HepG2 (cell line): ENCODE data around the gene RAPGEFL1. TPM values are rescaled to one million over a fixed set of nuclear protein-coding genes. Genes with fewer than 3 reads are reported as not detected.

Source experiments
- CC2D1A ChIP-seq: sonication (generic); formaldehyde crosslinking; IDR thresholded peaks from 2 replicates; pipeline ENCODE4 v1.8.1; 2023; ENCODE audit warnings: mild to moderate bottlenecking, missing genetic modification reagents
- CREB1 ChIP-seq, 2 experiments: fragments of 450-650 bp in 1 of 2; IDR thresholded peaks; 2 replicates each; pipeline ENCODE4 v1.6.1; 2016 to 2017; ENCODE audit warnings: control low read depth in 1 of 2, mild to moderate bottlenecking in 1 of 2, missing compliant biosample characterization in 1 of 2, missing genetic modification characterization in 1 of 2
- GABPB1 ChIP-seq: IDR thresholded peaks from 2 replicates; pipeline ENCODE4 v1.6.1; 2016; ENCODE audit warnings: mild to moderate bottlenecking, missing genetic modification reagents, moderate library complexity, missing compliant biosample characterization
- GATA4 ChIP-seq: sonication (generic); IDR thresholded peaks from 2 replicates; pipeline ENCODE4 v1.6.1; 2016; ENCODE audit warnings: antibody characterized with exemption, low read depth, borderline replicate concordance
- KAT7 ChIP-seq: IDR thresholded peaks from 2 replicates; pipeline ENCODE4 v1.6.1; 2018; ENCODE audit warnings: borderline replicate concordance, missing compliant biosample characterization
- NONO ChIP-seq, 2 experiments: fragments of 450-650 bp in 1 of 2; sonication (generic) in 1 of 2; formaldehyde crosslinking in 1 of 2; IDR thresholded peaks in 1 of 2; conservative IDR thresholded peaks in 1 of 2; 2 replicates each; pipeline versions ENCODE4 v1.6.1 to v1.8.0; 2017 to 2022; ENCODE audit warnings: mild to moderate bottlenecking in 1 of 2, missing genetic modification reagents in 1 of 2, moderate library complexity in 1 of 2
- SMAD3 ChIP-seq: sonication (generic); formaldehyde crosslinking; IDR thresholded peaks from 2 replicates; pipeline ENCODE4 v1.4.0; 2020; ENCODE audit warnings: missing genetic modification reagents
- TEAD2 ChIP-seq: sonication (generic); formaldehyde crosslinking; IDR thresholded peaks from 2 replicates; pipeline ENCODE4 v1.9.0; 2021; ENCODE audit warnings: missing genetic modification reagents
- TMF1 ChIP-seq: sonication (generic); formaldehyde crosslinking; IDR thresholded peaks from 2 replicates; pipeline ENCODE4 v1.8.1; 2022; ENCODE audit warnings: low read depth, missing genetic modification reagents
- ZNF33A ChIP-seq: sonication (generic); formaldehyde crosslinking; IDR thresholded peaks from 2 replicates; pipeline ENCODE4 v1.5.1; 2020; ENCODE audit warnings: missing genetic modification reagents, mild to moderate bottlenecking, moderate library complexity, borderline replicate concordance
- polyA plus RNA-seq, 8 experiments: library from polyadenylated mRNA; depleted of rRNA in 3 of 8; stranded (reverse) in 7 of 8; unstranded in 1 of 8; fragments of >200 nt; fragmentation: Illumina TruSeq in 4 of 8; extraction: Trizol in 4 of 8; gene quantifications; 2 replicates each; pipeline versions ENCODE4 v1.2.1 to v1.2.3, GENCODE V29; 2011 to 2016; ENCODE audit warnings: low read depth in 4 of 8, missing spikeins in 1 of 8, mixed read lengths in 1 of 8; ENCODE audit not compliant: insufficient read depth in 1 of 8
- total RNA-seq, 5 experiments: library from RNA; depleted of rRNA; stranded (reverse); fragments of >200 nt; fragmentation: Illumina TruSeq; extraction: Trizol; gene quantifications; 2 replicates each; pipeline ENCODE4 v1.2.3, GENCODE V29; 2016; ENCODE audit warnings: low read depth in 1 of 5
- TF ChIP-seq, protein P1 (sequence below): sonication (generic); formaldehyde crosslinking; IDR thresholded peaks from 2 replicates; pipeline ENCODE4 v1.4.0; 2020; ENCODE audit warnings: missing genetic modification reagents
- TF ChIP-seq, protein P2 (sequence below): IDR thresholded peaks from 2 replicates; pipeline ENCODE4 v1.4.0; 2020; ENCODE audit warnings: mild to moderate bottlenecking, missing genetic modification reagents
- TF ChIP-seq, protein P3 (sequence below): sonication (generic); formaldehyde crosslinking; IDR thresholded peaks from 2 replicates; pipeline ENCODE4 v1.5.1; 2020; ENCODE audit warnings: mild to moderate bottlenecking, missing genetic modification reagents, borderline replicate concordance

The RAPGEFL1 gene
- total and polyA plus RNA-seq, 2 of the 13 experiments (the other 11 are each of a cell fraction or from before 2014, with no cell fraction given), result 4.5 to 7.8 TPM

DNA sequence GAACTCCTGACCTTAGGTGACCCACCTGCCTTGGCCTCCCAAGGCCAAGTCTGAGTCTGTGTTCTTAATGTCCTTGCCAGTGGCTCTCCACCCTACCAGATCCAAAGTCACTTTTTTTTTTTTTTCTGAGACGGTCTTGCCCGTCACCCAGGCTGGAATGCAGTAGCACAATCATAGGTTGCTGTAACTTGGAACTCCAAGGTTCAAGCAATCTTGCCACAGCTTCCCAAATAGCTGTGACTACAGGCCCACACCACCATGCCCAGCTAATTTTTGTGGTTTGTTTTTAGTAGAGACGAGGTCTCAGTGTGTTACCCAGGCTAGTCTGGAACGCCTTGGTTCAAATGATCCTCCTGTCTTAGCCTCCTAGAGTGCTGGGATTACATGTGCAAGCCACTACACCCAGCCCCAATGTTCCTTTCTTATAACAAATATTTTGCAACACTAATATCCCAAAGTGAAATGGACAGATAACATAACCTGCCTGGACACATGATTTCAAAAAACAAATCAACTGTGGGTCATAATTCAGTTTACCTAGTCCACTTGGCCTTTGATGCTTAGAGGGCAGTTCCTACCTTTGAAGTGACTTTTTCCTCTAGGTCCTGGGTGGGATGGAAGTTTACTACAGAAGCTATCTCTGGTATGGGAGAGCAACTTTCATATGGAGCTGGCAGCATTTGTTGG, 4.0 kb upstream of the RAPGEFL1 start (continued):
- TF ChIP-seq KAT7 (CRISPR knock-in tag) (no peak), ZNF33A (CRISPR knock-in tag) (no peak), GATA4 (no peak), CREB1 (IDR thresholded peaks at IDR 0.05) (no peak), CREB1 (CRISPR knock-in tag; IDR thresholded peaks at IDR 0.05) (no peak), NONO (IDR thresholded peaks at IDR 0.05) (no peak), NONO (CRISPR knock-in tag; conservative IDR thresholded peaks at IDR 0.05) (0 out of 2 replicates have a peak, but pooled peaks have one; percentile 18), TMF1 (CRISPR knock-in tag) (no peak), GABPB1 (CRISPR knock-in tag) (no peak), CC2D1A (CRISPR knock-in tag) (no peak), SMAD3 (CRISPR knock-in tag) (no peak), TEAD2 (CRISPR knock-in tag) (no peak)
- TF ChIP-seq, protein P1, sequence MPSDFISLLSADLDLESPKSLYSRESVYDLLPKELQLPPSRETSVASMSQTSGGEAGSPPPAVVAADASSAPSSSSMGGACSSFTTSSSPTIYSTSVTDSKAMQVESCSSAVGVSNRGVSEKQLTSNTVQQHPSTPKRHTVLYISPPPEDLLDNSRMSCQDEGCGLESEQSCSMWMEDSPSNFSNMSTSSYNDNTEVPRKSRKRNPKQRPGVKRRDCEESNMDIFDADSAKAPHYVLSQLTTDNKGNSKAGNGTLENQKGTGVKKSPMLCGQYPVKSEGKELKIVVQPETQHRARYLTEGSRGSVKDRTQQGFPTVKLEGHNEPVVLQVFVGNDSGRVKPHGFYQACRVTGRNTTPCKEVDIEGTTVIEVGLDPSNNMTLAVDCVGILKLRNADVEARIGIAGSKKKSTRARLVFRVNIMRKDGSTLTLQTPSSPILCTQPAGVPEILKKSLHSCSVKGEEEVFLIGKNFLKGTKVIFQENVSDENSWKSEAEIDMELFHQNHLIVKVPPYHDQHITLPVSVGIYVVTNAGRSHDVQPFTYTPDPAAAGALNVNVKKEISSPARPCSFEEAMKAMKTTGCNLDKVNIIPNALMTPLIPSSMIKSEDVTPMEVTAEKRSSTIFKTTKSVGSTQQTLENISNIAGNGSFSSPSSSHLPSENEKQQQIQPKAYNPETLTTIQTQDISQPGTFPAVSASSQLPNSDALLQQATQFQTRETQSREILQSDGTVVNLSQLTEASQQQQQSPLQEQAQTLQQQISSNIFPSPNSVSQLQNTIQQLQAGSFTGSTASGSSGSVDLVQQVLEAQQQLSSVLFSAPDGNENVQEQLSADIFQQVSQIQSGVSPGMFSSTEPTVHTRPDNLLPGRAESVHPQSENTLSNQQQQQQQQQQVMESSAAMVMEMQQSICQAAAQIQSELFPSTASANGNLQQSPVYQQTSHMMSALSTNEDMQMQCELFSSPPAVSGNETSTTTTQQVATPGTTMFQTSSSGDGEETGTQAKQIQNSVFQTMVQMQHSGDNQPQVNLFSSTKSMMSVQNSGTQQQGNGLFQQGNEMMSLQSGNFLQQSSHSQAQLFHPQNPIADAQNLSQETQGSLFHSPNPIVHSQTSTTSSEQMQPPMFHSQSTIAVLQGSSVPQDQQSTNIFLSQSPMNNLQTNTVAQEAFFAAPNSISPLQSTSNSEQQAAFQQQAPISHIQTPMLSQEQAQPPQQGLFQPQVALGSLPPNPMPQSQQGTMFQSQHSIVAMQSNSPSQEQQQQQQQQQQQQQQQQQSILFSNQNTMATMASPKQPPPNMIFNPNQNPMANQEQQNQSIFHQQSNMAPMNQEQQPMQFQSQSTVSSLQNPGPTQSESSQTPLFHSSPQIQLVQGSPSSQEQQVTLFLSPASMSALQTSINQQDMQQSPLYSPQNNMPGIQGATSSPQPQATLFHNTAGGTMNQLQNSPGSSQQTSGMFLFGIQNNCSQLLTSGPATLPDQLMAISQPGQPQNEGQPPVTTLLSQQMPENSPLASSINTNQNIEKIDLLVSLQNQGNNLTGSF (CRISPR knock-in tag), result no peak
- TF ChIP-seq, protein P2, sequence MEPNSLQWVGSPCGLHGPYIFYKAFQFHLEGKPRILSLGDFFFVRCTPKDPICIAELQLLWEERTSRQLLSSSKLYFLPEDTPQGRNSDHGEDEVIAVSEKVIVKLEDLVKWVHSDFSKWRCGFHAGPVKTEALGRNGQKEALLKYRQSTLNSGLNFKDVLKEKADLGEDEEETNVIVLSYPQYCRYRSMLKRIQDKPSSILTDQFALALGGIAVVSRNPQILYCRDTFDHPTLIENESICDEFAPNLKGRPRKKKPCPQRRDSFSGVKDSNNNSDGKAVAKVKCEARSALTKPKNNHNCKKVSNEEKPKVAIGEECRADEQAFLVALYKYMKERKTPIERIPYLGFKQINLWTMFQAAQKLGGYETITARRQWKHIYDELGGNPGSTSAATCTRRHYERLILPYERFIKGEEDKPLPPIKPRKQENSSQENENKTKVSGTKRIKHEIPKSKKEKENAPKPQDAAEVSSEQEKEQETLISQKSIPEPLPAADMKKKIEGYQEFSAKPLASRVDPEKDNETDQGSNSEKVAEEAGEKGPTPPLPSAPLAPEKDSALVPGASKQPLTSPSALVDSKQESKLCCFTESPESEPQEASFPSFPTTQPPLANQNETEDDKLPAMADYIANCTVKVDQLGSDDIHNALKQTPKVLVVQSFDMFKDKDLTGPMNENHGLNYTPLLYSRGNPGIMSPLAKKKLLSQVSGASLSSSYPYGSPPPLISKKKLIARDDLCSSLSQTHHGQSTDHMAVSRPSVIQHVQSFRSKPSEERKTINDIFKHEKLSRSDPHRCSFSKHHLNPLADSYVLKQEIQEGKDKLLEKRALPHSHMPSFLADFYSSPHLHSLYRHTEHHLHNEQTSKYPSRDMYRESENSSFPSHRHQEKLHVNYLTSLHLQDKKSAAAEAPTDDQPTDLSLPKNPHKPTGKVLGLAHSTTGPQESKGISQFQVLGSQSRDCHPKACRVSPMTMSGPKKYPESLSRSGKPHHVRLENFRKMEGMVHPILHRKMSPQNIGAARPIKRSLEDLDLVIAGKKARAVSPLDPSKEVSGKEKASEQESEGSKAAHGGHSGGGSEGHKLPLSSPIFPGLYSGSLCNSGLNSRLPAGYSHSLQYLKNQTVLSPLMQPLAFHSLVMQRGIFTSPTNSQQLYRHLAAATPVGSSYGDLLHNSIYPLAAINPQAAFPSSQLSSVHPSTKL, result peak; percentile 93
- TF ChIP-seq, protein P3, sequence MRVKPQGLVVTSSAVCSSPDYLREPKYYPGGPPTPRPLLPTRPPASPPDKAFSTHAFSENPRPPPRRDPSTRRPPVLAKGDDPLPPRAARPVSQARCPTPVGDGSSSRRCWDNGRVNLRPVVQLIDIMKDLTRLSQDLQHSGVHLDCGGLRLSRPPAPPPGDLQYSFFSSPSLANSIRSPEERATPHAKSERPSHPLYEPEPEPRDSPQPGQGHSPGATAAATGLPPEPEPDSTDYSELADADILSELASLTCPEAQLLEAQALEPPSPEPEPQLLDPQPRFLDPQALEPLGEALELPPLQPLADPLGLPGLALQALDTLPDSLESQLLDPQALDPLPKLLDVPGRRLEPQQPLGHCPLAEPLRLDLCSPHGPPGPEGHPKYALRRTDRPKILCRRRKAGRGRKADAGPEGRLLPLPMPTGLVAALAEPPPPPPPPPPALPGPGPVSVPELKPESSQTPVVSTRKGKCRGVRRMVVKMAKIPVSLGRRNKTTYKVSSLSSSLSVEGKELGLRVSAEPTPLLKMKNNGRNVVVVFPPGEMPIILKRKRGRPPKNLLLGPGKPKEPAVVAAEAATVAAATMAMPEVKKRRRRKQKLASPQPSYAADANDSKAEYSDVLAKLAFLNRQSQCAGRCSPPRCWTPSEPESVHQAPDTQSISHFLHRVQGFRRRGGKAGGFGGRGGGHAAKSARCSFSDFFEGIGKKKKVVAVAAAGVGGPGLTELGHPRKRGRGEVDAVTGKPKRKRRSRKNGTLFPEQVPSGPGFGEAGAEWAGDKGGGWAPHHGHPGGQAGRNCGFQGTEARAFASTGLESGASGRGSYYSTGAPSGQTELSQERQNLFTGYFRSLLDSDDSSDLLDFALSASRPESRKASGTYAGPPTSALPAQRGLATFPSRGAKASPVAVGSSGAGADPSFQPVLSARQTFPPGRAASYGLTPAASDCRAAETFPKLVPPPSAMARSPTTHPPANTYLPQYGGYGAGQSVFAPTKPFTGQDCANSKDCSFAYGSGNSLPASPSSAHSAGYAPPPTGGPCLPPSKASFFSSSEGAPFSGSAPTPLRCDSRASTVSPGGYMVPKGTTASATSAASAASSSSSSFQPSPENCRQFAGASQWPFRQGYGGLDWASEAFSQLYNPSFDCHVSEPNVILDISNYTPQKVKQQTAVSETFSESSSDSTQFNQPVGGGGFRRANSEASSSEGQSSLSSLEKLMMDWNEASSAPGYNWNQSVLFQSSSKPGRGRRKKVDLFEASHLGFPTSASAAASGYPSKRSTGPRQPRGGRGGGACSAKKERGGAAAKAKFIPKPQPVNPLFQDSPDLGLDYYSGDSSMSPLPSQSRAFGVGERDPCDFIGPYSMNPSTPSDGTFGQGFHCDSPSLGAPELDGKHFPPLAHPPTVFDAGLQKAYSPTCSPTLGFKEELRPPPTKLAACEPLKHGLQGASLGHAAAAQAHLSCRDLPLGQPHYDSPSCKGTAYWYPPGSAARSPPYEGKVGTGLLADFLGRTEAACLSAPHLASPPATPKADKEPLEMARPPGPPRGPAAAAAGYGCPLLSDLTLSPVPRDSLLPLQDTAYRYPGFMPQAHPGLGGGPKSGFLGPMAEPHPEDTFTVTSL (CRISPR knock-in tag), result peak; percentile 80; the same call in 1 of the 2 replicates
